Renal cortical epithelial cell (primary cell): Measurements from ENCODE around the gene TBC1D2B. TPM values are rescaled to one million over a fixed set of nuclear protein-coding genes. Genes with fewer than 3 reads are reported as not detected.

Experiments
- DNase-seq: peaks from one replicate; pipeline ENCODE4 v3.0.0-alpha.2; 2011; ENCODE audit warnings: low read depth
- total RNA-seq: library from RNA; depleted of rRNA; stranded (reverse); fragments of >200 nt; gene quantifications from 2 replicates; pipeline ENCODE4 v1.2.3, GENCODE V29; 2014

TBC1D2B gene
- total RNA-seq, 1 donor from 2014 or later: 23.7 TPM

DNA sequence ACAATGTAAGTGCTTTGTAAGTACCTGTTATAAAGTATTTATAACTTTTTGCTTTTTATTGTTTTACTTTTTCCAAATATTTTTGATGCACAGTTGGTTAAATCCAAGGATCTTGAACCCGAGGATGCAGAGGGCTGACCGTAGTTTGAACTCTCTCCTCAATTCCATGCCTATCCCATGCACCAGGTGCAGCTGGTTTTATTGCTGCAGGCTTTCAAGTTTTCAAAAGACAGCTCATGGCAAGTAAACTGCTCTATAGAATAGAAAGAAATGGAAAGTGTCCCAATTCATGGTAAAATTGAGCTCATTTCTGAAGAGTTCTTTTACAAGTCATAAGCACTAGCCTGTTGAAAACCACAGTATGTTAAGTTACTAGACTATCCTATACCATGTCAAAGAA lies 131.9 kb downstream of the TBC1D2B start:
- DNase-seq: no peak

Other genes starting within 250 kb of the TBC1D2B start
- not detected in 2 replicates for gene SH2D7, start 14.8 kb upstream of the TBC1D2B start, total RNA-seq
- gene CIB2, start 53.7 kb upstream of the TBC1D2B start, total RNA-seq: 8.2 and 16.7 TPM in 2 replicates
- gene IDH3A, start 71.7 kb upstream of the TBC1D2B start, total RNA-seq: 47.2 and 96.3 TPM in 2 replicates
- gene ACSBG1, start 156.9 kb upstream of the TBC1D2B start, total RNA-seq: 0.20 TPM in 1 of 2 replicates, not detected in the other
- 3.3 and 11.1 TPM in 2 replicates for gene DNAJA4, start 186.9 kb upstream of the TBC1D2B start, total RNA-seq
- 60.6 and 89.1 TPM in 2 replicates for gene SKIC8, start 221.9 kb upstream of the TBC1D2B start, total RNA-seq